ENCODE results near the gene ABHD4.
"Not testable (repeated sequence)": the region's sequence is repeated elsewhere in the genome, so short reads cannot be mapped to it uniquely, and the experiment has no call there.

The ABHD4 gene

GRCh38 chr14:22561661-22562579, 36.2 kb upstream of the ABHD4 start:
- no peak for DNase-seq

DNA sequence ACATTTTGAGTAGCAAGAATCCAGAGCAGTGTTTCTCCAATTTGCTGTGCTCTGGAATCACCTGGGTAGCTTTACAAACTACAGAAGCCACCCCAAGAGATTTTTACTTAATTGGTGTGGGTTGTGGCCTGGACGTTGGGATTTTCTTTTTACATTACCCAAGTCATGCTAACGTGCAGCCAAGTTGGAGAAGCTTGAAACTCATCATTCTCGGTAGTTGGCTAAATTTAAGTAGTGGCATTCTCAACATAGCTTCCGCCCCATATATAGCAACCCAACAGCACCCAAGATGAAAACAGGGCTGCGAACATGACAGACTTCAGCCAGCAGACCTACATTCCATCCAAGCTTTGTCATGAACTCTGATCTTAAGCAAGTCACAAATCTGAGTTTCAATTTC, 34.1 kb upstream of the ABHD4 start:
- DNase-seq, result no peak

- no peak for DNase-seq
Measured at GRCh38 chr14:22564463-22564862, 33.6 kb upstream of the ABHD4 start.

DNA sequence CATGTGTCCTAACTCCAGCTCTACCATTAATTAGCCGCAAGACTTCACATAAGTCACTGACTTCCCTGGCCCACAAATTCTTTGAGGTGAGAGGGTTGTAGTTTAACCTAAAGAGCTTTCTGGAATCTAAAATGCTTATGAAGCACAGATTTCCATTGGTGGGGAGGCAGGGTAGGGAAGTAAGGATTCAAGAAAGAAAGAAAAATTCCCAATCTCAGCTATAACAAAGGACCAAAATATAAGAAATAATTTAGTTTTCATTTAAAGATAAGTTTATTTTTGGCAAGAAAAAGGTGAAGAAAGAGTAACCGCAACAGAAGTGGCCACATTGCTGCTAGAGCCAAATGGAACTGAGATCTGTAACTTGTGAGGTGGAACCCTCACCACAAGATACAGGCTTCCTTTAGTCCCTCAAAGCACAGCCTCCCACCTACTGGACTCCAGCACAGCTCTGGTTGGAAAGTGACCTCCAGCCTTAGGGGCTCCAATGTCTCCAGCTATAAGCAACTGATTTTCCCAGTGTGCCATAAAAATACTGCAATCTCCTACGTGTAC, 32.6 kb upstream of the ABHD4 start:
- DNase-seq, result no peak

- not testable (repeated sequence) for DNase-seq
Measured at GRCh38 chr14:22566266-22566665, 31.8 kb upstream of the ABHD4 start.

- DNase-seq, result no peak
Measured at GRCh38 chr14:22566845-22567244, 31.3 kb upstream of the ABHD4 start.

DNA sequence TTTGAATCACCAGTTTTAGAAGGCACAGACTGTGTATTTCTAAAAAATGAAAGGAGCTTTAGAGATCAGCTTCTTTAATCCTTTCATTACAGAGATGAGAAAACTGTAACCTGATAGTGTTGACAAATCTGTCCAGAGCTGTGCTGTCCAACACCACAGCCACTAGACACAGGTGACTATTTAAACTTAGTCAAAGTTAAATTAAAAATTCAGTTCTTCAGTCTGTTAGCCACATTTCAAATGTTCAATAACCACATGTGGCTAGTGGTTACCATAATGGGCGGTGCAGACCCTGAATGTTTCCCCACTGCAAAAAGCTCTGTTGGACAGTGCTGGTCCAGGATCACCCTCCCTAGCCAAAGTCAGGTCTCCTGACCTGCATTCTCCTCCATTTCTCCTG, 30.7 kb upstream of the ABHD4 start:
- no peak for DNase-seq

DNA sequence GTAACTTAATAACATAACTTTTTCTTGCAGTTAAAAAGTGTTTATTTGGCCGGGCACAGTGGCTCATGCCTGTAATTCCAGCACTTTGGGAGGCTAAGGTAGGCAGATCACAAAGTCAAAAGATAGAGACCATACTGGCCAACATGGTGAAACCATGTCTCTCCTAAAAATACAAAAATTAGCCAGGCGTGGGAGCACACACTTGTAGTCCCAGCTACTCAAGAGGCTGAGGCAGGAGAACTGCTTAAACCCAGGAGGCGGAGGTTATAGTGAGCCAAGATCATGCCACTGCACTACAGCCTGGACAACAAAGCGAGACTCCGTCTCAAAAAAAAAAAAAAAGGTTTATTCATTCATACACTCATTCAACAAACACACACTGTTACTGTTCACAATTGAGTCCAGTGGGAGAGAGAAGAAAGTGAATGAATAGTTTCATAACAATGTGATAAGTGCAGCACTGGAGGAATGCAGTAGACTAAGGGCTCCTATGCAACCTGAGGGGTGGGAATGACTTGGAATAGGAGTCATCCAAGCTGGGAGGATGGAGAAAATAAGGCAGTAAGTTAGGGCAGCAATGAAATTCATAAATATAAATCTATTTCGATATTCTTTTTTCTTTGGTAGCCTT, 28.9 kb upstream of the ABHD4 start:
- no peak for DNase-seq

- DNase-seq, result no peak
Measured at GRCh38 chr14:22569737-22570131, 28.4 kb upstream of the ABHD4 start.

DNA sequence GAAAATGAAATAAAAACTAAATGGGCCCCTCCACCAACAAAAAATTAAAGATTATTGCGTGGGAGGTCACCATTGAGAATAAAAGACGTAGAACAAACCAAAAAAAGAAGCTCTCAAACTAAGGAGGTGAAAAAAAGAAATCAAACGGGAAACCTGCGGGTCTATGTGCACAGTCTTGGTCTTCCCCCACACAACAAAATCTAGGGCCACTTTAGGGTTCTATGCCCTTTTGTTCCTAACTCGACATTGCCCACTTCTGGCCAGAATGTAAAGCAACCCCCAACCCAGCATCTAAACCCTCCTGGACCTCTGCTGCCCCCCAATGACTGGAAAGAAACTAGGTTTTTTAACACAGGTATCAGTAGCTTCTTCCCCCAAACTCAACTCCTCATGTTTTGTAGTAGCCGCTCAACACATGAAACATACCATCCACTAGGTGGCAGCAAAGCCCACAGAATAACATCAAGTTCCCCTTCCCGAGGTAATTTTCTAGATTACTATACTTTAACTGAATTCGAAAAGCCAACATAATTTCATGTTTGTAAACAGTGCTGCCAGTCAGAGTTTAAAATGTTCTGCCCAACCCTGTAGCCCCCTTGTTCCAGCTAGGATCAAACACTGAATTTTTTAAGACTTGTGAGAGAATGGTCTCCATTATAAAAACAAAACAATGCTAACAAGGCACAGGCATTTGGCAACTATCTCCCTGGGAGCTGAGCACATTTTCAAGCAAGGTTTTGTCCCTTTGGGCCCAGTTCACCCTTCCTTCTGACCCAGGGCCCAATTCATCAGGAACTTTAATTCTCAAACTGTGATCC, 27.8 kb upstream of the ABHD4 start:
- peak; percentile 89 for DNase-seq

GRCh38 chr14:22572562-22573058, 25.5 kb upstream of the ABHD4 start:
- peak; percentile 56 for DNase-seq

DNA sequence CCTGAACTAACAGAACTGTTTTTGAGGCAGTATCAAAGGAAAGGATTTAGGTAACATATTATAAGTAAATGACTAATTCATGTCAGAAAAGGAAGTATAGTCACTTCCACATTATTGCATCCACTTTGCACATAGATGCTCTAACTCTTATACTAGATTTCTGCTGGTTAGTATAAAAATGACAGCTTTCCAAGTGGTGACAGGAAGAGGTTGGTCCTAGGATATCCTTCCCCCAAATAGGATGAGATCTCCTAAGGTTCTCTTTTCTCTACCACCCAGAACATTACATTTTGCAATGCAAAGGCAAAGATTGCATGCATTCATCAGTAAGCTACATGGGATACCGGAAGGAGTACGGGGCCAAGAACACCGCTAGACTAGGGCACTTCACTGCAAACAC, 24.3 kb upstream of the ABHD4 start:
- peak; percentile 38 for DNase-seq

DNA sequence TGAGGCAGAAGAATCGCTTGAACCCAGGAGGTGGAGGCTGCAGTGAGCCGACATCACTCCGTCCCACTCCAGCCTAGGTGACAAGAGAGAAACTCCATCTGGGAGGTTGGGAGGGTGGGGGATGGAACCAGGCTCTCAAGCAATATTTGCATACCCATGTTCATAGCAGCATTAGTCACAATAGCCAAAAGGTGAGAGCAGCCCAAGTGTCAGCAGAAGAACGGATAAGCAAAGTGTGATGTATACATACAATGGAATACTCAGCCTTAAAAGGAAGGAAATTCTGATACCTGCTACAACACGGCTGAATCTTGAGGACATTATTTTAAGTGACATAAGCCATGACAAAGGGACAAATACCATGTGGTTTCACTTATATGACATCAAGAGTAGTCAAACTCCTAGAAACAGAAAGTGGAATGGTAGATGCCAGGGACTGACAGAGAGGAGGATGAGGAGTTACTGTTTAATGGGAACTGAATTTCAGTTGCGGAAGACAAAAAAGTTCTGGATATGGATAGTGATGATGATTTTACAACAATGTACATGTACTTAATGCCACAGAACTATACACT, 20.7 kb upstream of the ABHD4 start:
- DNase-seq, result peak; percentile 42

- no peak for DNase-seq
Measured at GRCh38 chr14:22579236-22579635, 18.9 kb upstream of the ABHD4 start.

GRCh38 chr14:22579881-22580280, 18.2 kb upstream of the ABHD4 start:
- no peak for DNase-seq

- DNase-seq, result no peak
Measured at GRCh38 chr14:22580625-22581024, 17.5 kb upstream of the ABHD4 start.

DNA sequence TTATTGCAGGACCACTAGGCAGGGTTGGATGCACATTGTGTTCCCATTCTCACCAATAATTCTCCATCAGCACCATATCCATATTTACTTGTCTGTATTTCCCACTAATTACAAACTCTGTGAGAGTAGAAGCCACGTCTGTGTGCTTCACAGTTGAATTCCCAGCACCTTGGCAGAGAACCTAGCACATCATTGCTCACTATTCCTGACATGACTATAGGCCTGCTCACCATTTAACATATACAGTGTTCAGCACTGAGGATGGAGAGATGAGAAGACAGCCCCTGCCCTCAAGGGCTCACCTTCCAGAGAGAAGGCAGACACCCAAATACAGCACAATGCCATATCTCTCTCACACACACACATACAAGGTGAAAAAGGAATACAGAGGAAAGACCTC, 14.1 kb upstream of the ABHD4 start:
- no peak for DNase-seq

- no peak for DNase-seq
Measured at GRCh38 chr14:22587247-22587646, 10.9 kb upstream of the ABHD4 start.

- DNase-seq, result not testable (repeated sequence)
Measured at GRCh38 chr14:22587677-22588422, 10.2 kb upstream of the ABHD4 start.

DNA sequence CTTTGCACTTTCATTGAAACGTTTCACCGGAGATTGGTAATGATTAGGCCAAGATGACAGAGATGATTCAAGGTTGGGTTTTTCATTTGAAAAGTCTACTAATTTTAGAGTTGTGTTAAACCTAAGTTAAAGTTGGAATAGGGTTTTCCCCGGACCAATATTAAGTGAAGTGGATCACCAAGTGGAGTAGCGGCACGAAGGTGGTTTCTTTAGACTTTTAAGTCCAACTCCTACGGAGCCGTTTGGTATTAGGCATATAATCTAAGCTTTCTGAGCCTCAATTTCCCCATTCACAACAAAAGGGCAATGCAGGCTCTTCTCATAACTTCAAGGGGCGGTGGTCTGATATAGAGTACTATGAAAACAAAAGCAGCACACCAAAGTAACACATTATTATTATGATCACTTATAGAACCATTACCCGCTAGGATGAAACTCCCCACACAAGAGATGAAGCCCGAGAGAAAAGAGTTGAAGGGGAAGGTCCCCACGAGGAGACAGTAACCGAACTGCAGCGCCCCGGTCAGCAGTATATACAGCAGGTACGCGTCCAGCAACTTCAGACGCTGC, 9.5 kb upstream of the ABHD4 start:
- no peak for DNase-seq

- DNase-seq, result peak; percentile 100
Measured at GRCh38 chr14:22589096-22589839, 8.8 kb upstream of the ABHD4 start, which contains the start of gene DAD1. Gene DAD1 (minus strand): TSS chr14:22589224. CDS start chr14:22589157, 67 bp downstream.
